HEK293 (cell line): Measurements from ENCODE around the gene RPRD1B.

Source experiments
- CTCF ChIA-PET: fragments of 350-600 bp; formaldehyde crosslinking; extraction: SDS; loops from one replicate; lab custom pipeline; 2021; ENCODE audit warnings: antibody characterized with exemption; lab: Yijun Ruan, JAX
- POLR2A ChIA-PET: fragments of 300-600 bp; formaldehyde crosslinking; extraction: SDS; loops from one replicate; lab custom pipeline; 2020; ENCODE audit warnings: antibody characterized with exemption, inconsistent platforms; lab: Yijun Ruan, JAX
- H3K27ac ChIP-seq: fragments of 200-500 bp; sonication (Bioruptor generic); 2 replicates; pipeline ENCODE4 v1.5.1; 2014; ENCODE audit warnings: low read depth, low read length, control low read depth, inconsistent platforms; ENCODE audit errors: extremely low read depth
- H3K36me3 ChIP-seq, 2 experiments: fragments of 200-500 bp in 1 of 2; sonication (Bioruptor generic) in 1 of 2; 1 replicate in 1 of 2; 2 replicates in 1 of 2; pipeline ENCODE4 v1.5.1; 2014 to 2017; ENCODE audit warnings: inconsistent platforms in 2 of 2, low read length in 2 of 2; ENCODE audit not compliant: control insufficient read depth in 2 of 2, insufficient read depth in 1 of 2
- H3K4me1 ChIP-seq: fragments of 200-500 bp; sonication (Bioruptor generic); 2 replicates; pipeline ENCODE4 v1.5.1; 2014; ENCODE audit warnings: mild to moderate bottlenecking, low read length, inconsistent platforms; ENCODE audit not compliant: control insufficient read depth, insufficient read depth
- H3K4me3 ChIP-seq: 2 replicates; pipeline ENCODE4 v1.5.1; 2011; ENCODE audit warnings: low read depth, mild to moderate bottlenecking, control low read depth, low read length, moderate library complexity
- H3K9me3 ChIP-seq: fragments of 200-500 bp; sonication (Bioruptor generic); 2 replicates; pipeline ENCODE4 v1.5.1; 2014; ENCODE audit warnings: low read depth, low read length, inconsistent platforms; ENCODE audit not compliant: control insufficient read depth, insufficient read depth
- GLIS2 ChIP-seq: fragments of 450-650 bp; formaldehyde crosslinking; IDR thresholded peaks from 2 replicates; pipeline ENCODE4 v1.5.1; 2016; ENCODE audit warnings: missing biosample characterization, missing genetic modification characterization
- ZBTB21 ChIP-seq: fragments of 450-650 bp; formaldehyde crosslinking; IDR thresholded peaks from 2 replicates; pipeline ENCODE4 v1.5.1; 2017; ENCODE audit warnings: missing biosample characterization, missing genetic modification characterization
- ZFP37 ChIP-seq: fragments of 450-650 bp; formaldehyde crosslinking; IDR thresholded peaks from 2 replicates; pipeline ENCODE4 v1.5.1; 2016; ENCODE audit warnings: missing biosample characterization, missing genetic modification characterization
- ZNF169 ChIP-seq: fragments of 450-650 bp; formaldehyde crosslinking; IDR thresholded peaks from 2 replicates; pipeline ENCODE4 v1.5.1; 2016; ENCODE audit warnings: missing biosample characterization, missing genetic modification characterization
- ZNF214 ChIP-seq: fragments of 450-650 bp; formaldehyde crosslinking; IDR thresholded peaks from 2 replicates; pipeline ENCODE4 v1.5.1; 2017; ENCODE audit warnings: missing biosample characterization, mild to moderate bottlenecking, missing genetic modification characterization, borderline replicate concordance
- ZNF266 ChIP-seq: fragments of 450-650 bp; formaldehyde crosslinking; IDR thresholded peaks from 2 replicates; pipeline ENCODE4 v1.5.1; 2016; ENCODE audit warnings: missing biosample characterization, missing genetic modification characterization, low read depth
- ZNF292 ChIP-seq: fragments of 450-650 bp; formaldehyde crosslinking; IDR thresholded peaks from 2 replicates; pipeline ENCODE4 v1.5.1; 2016; ENCODE audit warnings: low read depth, missing biosample characterization, missing genetic modification characterization, borderline replicate concordance
- ZNF341 ChIP-seq: fragments of 450-650 bp; formaldehyde crosslinking; IDR thresholded peaks from 2 replicates; pipeline ENCODE4; 2016; ENCODE audit warnings: low read depth, missing biosample characterization, missing genetic modification characterization
- ZNF362 ChIP-seq: fragments of 450-650 bp; formaldehyde crosslinking; IDR thresholded peaks from 2 replicates; pipeline ENCODE4 v1.5.1; 2016; ENCODE audit warnings: missing biosample characterization, missing genetic modification characterization
- ZNF366 ChIP-seq: fragments of 450-650 bp; formaldehyde crosslinking; conservative IDR thresholded peaks from 2 replicates; pipeline ENCODE4 v1.5.1; 2016; ENCODE audit warnings: missing biosample characterization, missing genetic modification characterization
- ZNF48 ChIP-seq: fragments of 450-650 bp; formaldehyde crosslinking; IDR thresholded peaks from 2 replicates; pipeline ENCODE4 v1.5.1; 2016; ENCODE audit warnings: missing biosample characterization, missing genetic modification characterization
- ZNF514 ChIP-seq: fragments of 450-650 bp; formaldehyde crosslinking; IDR thresholded peaks from 2 replicates; pipeline ENCODE4 v1.5.1; 2016; ENCODE audit warnings: missing biosample characterization, missing genetic modification characterization
- ZNF571 ChIP-seq: fragments of 450-650 bp; formaldehyde crosslinking; IDR thresholded peaks from 2 replicates; pipeline ENCODE4 v1.5.0; 2017; ENCODE audit warnings: missing biosample characterization, missing genetic modification characterization
- ZNF701 ChIP-seq: fragments of 450-650 bp; formaldehyde crosslinking; IDR thresholded peaks from 2 replicates; pipeline ENCODE4 v1.5.1; 2016; ENCODE audit warnings: missing biosample characterization, missing genetic modification characterization
- ZNF76 ChIP-seq: fragments of 450-650 bp; formaldehyde crosslinking; IDR thresholded peaks from 2 replicates; pipeline ENCODE4; 2016; ENCODE audit warnings: low read depth, missing biosample characterization, missing genetic modification characterization, borderline replicate concordance
- ZNF768 ChIP-seq: fragments of 450-650 bp; formaldehyde crosslinking; IDR thresholded peaks from 2 replicates; pipeline ENCODE4 v1.5.1; 2018; ENCODE audit warnings: missing biosample characterization, mild to moderate bottlenecking, missing genetic modification characterization
- ZSCAN30 ChIP-seq: fragments of 450-650 bp; IDR thresholded peaks from 2 replicates; pipeline ENCODE4 v1.5.1; 2018; ENCODE audit warnings: missing biosample characterization, mild to moderate bottlenecking, missing genetic modification characterization, moderate library complexity
- ZXDB ChIP-seq: fragments of 450-650 bp; formaldehyde crosslinking; IDR thresholded peaks from 2 replicates; pipeline ENCODE4 v1.5.1; 2016; ENCODE audit warnings: missing biosample characterization, missing genetic modification characterization
- TF ChIP-seq, protein P1 (sequence below): fragments of 450-650 bp; formaldehyde crosslinking; IDR thresholded peaks from 2 replicates; pipeline ENCODE4 v1.5.1; 2016; ENCODE audit warnings: missing biosample characterization, missing genetic modification characterization
- TF ChIP-seq, protein P2 (sequence below): fragments of 450-650 bp; formaldehyde crosslinking; IDR thresholded peaks from 2 replicates; pipeline ENCODE4 v1.5.1; 2016; ENCODE audit warnings: missing biosample characterization, missing genetic modification characterization

RPRD1B gene

DNA sequence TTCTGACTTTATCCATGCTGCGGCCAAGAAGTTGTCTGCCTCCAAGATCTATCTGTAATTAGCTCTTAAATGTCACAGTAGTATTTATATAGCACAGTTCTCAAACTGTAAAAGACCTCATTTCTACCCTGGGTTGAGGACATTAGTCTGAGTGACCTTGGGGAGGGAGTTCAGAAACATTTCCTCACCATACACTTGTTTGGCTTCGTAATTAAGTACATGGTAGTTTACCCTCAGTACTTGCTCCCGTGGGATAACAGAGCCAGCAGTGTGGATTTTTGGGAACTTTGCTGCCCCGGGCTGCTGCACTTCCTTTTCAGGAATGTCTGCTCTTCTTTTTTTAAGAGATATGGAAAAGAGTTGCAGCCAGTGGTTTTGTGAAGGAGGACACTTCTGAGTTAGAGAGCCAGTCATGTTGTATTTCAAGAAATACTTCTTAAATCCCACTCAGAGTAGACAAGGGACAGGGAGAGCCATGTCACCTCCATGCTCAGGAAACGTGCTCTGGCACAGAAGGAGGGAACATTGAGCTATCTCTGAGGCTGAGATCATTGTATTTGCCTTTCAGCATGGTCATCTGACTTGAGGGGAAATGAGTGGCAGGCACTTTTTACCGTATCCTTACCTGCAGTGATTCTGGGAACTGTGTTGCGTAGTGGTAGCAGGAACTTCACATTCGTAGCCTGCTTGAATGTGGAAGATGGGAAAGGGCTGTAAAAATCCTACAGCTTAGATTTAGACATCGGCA lies 33.6 kb downstream of the RPRD1B start (continued):
- TF ChIP-seq ZFP37 (no peak), ZNF169 (no peak), ZSCAN30 (no peak), ZNF571 (tag by site-specific recombination) (no peak), ZNF366 (tag by site-specific recombination) (no peak)
- TF ChIP-seq, protein P1, sequence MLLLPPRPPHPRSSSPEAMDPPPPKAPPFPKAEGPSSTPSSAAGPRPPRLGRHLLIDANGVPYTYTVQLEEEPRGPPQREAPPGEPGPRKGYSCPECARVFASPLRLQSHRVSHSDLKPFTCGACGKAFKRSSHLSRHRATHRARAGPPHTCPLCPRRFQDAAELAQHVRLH (tag by site-specific recombination), result no peak

DNA sequence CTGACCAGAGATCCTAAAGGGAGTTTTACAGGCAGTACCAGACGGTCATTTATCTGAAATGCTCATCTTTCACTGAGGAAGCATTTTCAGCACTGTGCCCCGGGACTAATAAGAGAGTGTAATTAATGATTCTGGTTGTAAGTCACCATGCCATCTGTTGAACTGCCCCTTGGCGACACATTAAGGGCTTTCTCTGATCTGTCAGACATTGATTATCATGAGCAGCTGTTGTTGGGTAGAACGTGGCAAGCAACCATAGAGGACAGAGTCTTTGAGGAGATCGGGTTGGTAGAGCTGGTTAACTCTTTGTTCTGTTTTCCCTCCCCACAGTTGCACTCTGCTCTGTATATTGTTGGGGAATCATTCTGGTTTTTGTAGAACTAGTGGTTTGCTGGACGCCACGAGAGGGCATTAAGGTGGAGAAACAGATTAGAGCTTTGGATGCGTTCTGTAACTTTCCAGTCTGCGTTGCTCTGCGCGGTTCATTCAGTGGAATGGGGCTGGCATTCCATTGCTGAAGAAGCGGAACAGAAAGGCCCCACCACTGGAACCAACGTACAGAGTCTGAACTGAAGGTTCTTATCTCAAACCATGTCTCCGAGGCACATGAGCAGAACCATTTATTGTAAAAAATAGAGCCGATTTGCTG lies 34.3 kb downstream of the RPRD1B start:
- ChIA-PET POLR2A (interaction anchor here (0.6 kb wide), 1 partner anchor 36 kb away, joined by 3 read pairs; no protein-coding TSS in a partner anchor), CTCF (interaction anchor here (0.9 kb wide), 1 partner anchor 99 kb away, joined by 6 read pairs; no protein-coding TSS in a partner anchor)
- Histone ChIP-seq H3K4me1 (no peaks in the 10 kb centered on the region), H3K9me3 (no peaks in the 10 kb centered on the region), H3K27ac (no peak overlapping the region), H3K4me3 (no peak overlapping the region), H3K36me3 (peaks cover 43 to 100% of the 10 kb centered on the region in 2 experiments)
- no peak for TF ChIP-seq ZBTB21
- no peak for TF ChIP-seq ZNF341
- no peak for TF ChIP-seq ZXDB (tag by site-specific recombination)
- no peak for TF ChIP-seq ZNF48 (tag by site-specific recombination)
- TF ChIP-seq ZNF292 (tag by site-specific recombination), result no peak
- no peak for TF ChIP-seq ZNF76 (tag by site-specific recombination)
- TF ChIP-seq ZNF214 (tag by site-specific recombination), result no peak
- no peak for TF ChIP-seq ZNF768 (tag by site-specific recombination)
- no peak for TF ChIP-seq ZNF514 (tag by site-specific recombination)
- no peak for TF ChIP-seq ZSCAN30
- TF ChIP-seq ZNF701 (tag by site-specific recombination), result no peak
- no peak for TF ChIP-seq ZNF266 (tag by site-specific recombination)
- TF ChIP-seq ZNF366 (tag by site-specific recombination), result no peak
- TF ChIP-seq, protein P2, sequence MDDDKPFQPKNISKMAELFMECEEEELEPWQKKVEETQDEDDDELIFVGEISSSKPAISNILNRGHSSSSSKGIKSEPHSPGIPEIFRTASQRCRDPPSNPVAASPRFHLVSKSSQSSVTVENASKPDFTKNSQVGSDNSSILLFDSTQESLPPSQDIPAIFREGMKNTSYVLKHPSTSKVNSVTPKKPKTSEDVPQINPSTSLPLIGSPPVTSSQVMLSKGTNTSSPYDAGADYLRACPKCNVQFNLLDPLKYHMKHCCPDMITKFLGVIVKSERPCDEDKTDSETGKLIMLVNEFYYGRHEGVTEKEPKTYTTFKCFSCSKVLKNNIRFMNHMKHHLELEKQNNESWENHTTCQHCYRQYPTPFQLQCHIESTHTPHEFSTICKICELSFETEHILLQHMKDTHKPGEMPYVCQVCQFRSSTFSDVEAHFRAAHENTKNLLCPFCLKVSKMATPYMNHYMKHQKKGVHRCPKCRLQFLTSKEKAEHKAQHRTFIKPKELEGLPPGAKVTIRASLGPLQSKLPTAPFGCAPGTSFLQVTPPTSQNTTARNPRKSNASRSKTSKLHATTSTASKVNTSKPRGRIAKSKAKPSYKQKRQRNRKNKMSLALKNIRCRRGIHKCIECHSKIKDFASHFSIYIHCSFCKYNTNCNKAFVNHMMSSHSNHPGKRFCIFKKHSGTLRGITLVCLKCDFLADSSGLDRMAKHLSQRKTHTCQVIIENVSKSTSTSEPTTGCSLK (tag by site-specific recombination), result no peak
- no peak for TF ChIP-seq ZNF362 (tag by site-specific recombination)
- TF ChIP-seq GLIS2 (tag by site-specific recombination), result no peak
